Osteocyte (in vitro differentiated cells): ENCODE data around the gene SORCS3. TPM values are rescaled to one million over a fixed set of nuclear protein-coding genes. Genes with fewer than 3 reads are reported as not detected.

Experiments
- DNase-seq: peaks from one replicate; pipeline ENCODE4 v3.0.0; 2021; ENCODE audit warnings: mixed read lengths; ENCODE audit not compliant: unreplicated experiment; ENCODE audit errors: extremely low spot score
- H3K27ac Mint-ChIP-seq: one replicate; pipeline ENCODE4 v1.8.0; 2021; ENCODE audit warnings: mild to moderate bottlenecking, mixed read lengths; ENCODE audit not compliant: unreplicated experiment
- H3K27me3 Mint-ChIP-seq: one replicate; pipeline ENCODE4 v1.8.0; 2021; ENCODE audit warnings: mixed read lengths; ENCODE audit not compliant: unreplicated experiment
- H3K36me3 Mint-ChIP-seq: one replicate; pipeline ENCODE4 v1.8.0; 2021; ENCODE audit warnings: mixed read lengths; ENCODE audit not compliant: unreplicated experiment
- H3K4me1 Mint-ChIP-seq: one replicate; pipeline ENCODE4 v1.8.0; 2021; ENCODE audit warnings: mixed read lengths; ENCODE audit not compliant: unreplicated experiment
- H3K4me3 Mint-ChIP-seq: one replicate; pipeline ENCODE4 v1.8.0; 2021; ENCODE audit warnings: mild to moderate bottlenecking, moderate library complexity, mixed read lengths; ENCODE audit not compliant: unreplicated experiment
- H3K9me3 Mint-ChIP-seq: one replicate; pipeline ENCODE4 v1.8.0; 2021; ENCODE audit warnings: mixed read lengths; ENCODE audit not compliant: unreplicated experiment
- CTCF ChIP-seq: fragments of 200-600 bp; sonication (generic); IDR thresholded peaks from 2 replicates; pipeline ENCODE4 v1.5.0; 2021; ENCODE audit warnings: antibody characterized with exemption, mild to moderate bottlenecking, moderate library complexity
- total RNA-seq: library from RNA; stranded (reverse); gene quantifications from 2 replicates; pipeline ENCODE4 v1.2.1, GENCODE V29; 2021

SORCS3 gene
- total RNA-seq, 1 donor from 2014 or later = not detected

DNA sequence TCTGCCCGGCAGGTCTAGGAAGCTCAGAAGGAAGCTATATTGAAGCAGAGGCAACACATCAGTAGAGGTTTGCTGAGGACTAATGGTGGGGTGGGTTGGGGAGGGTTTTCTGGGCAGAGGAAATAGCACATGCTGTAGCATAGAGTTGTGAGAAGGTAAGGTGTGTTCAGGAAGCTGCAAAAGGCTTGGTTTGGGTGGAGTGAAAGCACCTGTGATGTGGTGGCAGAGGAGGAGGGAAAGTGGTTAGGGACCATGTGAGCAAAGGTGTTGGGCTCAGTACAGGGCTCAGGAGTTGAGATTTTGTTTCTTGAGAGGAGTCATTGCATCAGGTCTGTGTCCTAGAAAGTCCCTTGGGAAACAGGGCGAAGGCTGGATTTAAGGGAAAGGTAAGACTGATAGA is 294.6 kb downstream of the SORCS3 start:
- H3K4me3 Mint-ChIP-seq = no peak overlapping the region
- no peaks in the 10 kb centered on the region for H3K4me1 Mint-ChIP-seq
- H3K36me3 Mint-ChIP-seq = no peaks in the 10 kb centered on the region
- H3K27me3 Mint-ChIP-seq = no peaks in the 10 kb centered on the region
- no peak for TF ChIP-seq CTCF
- peaks cover 26% of the 10 kb centered on the region for H3K9me3 Mint-ChIP-seq
- no peak for DNase-seq
- no peak overlapping the region for H3K27ac Mint-ChIP-seq

DNA sequence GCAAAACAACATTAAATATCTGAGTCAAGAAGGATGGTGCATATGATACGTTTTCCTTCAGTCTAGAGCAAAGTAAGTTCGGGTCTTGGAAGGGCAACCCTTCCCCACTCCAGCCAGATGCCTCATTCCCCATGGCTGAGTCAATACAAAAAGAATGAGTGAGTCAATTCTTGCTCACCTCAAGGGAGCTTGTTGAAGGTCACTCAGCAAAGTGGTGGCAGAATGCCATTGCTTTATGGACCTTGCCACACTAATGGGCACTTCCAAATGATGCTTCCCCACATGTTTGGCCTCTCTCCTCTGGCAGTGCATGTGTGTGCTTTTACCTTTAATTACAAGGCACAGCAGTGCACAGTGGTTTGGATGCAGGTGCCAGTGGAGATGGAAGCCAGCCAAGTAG is 296.5 kb downstream of the SORCS3 start:
- peaks cover 37% of the 10 kb centered on the region for H3K9me3 Mint-ChIP-seq
- H3K4me3 Mint-ChIP-seq = no peak overlapping the region
- no peak overlapping the region for H3K27ac Mint-ChIP-seq
- DNase-seq = no peak
- no peak for TF ChIP-seq CTCF
- no peaks in the 10 kb centered on the region for H3K36me3 Mint-ChIP-seq
- no peaks in the 10 kb centered on the region for H3K27me3 Mint-ChIP-seq
- no peaks in the 10 kb centered on the region for H3K4me1 Mint-ChIP-seq

DNA sequence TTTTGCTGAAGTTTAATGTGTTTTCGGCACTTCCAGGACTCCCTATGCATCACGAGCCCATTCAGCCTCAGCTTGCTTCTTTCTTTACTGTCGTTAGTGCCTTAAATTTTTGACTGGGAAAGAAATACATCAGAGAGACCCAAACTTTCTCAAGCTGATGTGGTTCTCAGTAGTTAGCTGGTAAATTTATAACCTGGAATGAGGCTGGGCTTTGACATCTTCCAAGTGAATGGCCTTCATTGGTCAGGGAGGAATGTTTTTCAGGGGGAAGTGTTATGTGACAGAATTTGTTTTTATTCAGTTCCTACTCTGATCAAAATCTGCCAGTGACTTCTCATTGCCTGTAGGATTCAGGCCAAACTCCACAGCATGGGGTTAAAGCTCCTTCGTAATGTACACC is 296.9 kb downstream of the SORCS3 start:
- Mint-ChIP-seq H3K4me1 (no peaks in the 10 kb centered on the region), H3K4me3 (no peak overlapping the region), H3K36me3 (no peaks in the 10 kb centered on the region), H3K27me3 (no peaks in the 10 kb centered on the region), H3K9me3 (peaks cover 37% of the 10 kb centered on the region), H3K27ac (no peak overlapping the region)
- DNase-seq = no peak
- no peak for TF ChIP-seq CTCF

GRCh38 chr10:104941662-104942061 is 300.6 kb downstream of the SORCS3 start:
- Mint-ChIP-seq H3K4me3 (no peak overlapping the region), H3K9me3 (peaks cover 33% of the 10 kb centered on the region), H3K4me1 (no peaks in the 10 kb centered on the region), H3K36me3 (no peaks in the 10 kb centered on the region), H3K27ac (no peak overlapping the region), H3K27me3 (no peaks in the 10 kb centered on the region)
- DNase-seq = no peak
- TF ChIP-seq CTCF = no peak

DNA sequence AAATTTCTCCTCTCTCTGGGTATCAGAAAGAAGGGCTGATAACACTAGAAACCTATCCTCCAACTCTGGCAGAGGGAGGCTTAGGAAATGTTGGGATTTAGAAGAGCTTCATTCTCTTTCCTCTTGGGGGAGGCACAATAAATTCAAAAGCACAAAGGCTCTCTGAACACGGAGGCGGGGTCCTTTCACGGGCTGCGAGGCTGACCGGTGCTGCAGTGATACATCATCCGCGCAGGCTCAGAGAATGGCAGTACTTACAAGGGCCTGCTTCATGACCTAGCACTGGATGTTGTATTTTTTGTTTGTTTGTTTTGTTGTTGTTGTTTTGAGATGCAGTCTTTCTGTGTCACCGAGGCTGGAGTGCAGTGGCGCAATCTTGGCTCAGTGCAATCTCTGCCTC is 306.2 kb downstream of the SORCS3 start:
- no peaks in the 10 kb centered on the region for H3K36me3 Mint-ChIP-seq
- no peaks in the 10 kb centered on the region for H3K27me3 Mint-ChIP-seq
- no peak overlapping the region for H3K4me3 Mint-ChIP-seq
- H3K9me3 Mint-ChIP-seq = peaks cover 16% of the 10 kb centered on the region
- no peaks in the 10 kb centered on the region for H3K4me1 Mint-ChIP-seq
- DNase-seq = no peak
- H3K27ac Mint-ChIP-seq = no peak overlapping the region
- no peak for TF ChIP-seq CTCF
